DND-41 (cell line): Measurements from ENCODE around the gene HSD17B10.

Experiments used
- CTCF ChIP-seq: IDR thresholded peaks from 2 replicates; pipeline ENCODE4 v1.5.1; 2012; ENCODE audit warnings: borderline replicate concordance, low read length, moderate library complexity, mild to moderate bottlenecking; ENCODE audit not compliant: poor library complexity, severe bottlenecking; ENCODE audit errors: extremely low read depth
- EZH2 ChIP-seq: IDR thresholded peaks from 3 replicates; pipeline ENCODE4 v1.6.1; 2012; ENCODE audit warnings: borderline replicate concordance, low read depth, mild to moderate bottlenecking, moderate library complexity, low read length, inconsistent platforms; ENCODE audit not compliant: severe bottlenecking

GRCh38 chrX:53452812-53453211 lies 18.6 kb upstream of the HSD17B10 start:
- TF ChIP-seq CTCF (no peak), EZH2 (no peak)
